GM23248 (cell line): Measurements from ENCODE around the gene ABI1. TPM values are rescaled to one million over a fixed set of nuclear protein-coding genes. Genes with fewer than 3 reads are reported as not detected.

Experiments
- DNase-seq: peaks from one replicate; pipeline ENCODE4 v3.0.0-alpha.2; 2015
- H2AFZ ChIP-seq: fragments of 200-600 bp; sonication (generic); 2 replicates; pipeline ENCODE4 v1.6.1; 2016; ENCODE audit warnings: antibody characterized with exemption
- H3F3A ChIP-seq: fragments of 200-600 bp; sonication (generic); 2 replicates; pipeline ENCODE4 v1.6.1; 2016; ENCODE audit warnings: mild to moderate bottlenecking, antibody characterized with exemption, mixed run types; ENCODE audit not compliant: insufficient read depth
- H3K27ac ChIP-seq: fragments of 200-600 bp; sonication (generic); 2 replicates; pipeline ENCODE4 v1.5.1; 2016; ENCODE audit warnings: mild to moderate bottlenecking
- H3K27me3 ChIP-seq: fragments of 200-600 bp; sonication (generic); replicated peaks from 2 replicates; pipeline ENCODE4 v1.6.1; 2016; ENCODE audit warnings: mild to moderate bottlenecking; ENCODE audit not compliant: insufficient read depth
- H3K36me3 ChIP-seq: fragments of 200-600 bp; sonication (generic); 2 replicates; pipeline ENCODE4 v1.6.1; 2016; ENCODE audit warnings: low read depth, mild to moderate bottlenecking
- H3K4me1 ChIP-seq: fragments of 200-600 bp; sonication (generic); 2 replicates; pipeline ENCODE4 v1.6.1; 2016; ENCODE audit warnings: mild to moderate bottlenecking; ENCODE audit not compliant: insufficient read depth
- H3K4me2 ChIP-seq: fragments of 200-600 bp; sonication (generic); one replicate; pipeline ENCODE4 v1.6.1; 2016; ENCODE audit warnings: mild to moderate bottlenecking; ENCODE audit not compliant: unreplicated experiment
- H3K4me3 ChIP-seq: fragments of 200-600 bp; sonication (generic); 2 replicates; pipeline ENCODE4 v1.5.1; 2016; ENCODE audit warnings: mild to moderate bottlenecking
- H3K79me2 ChIP-seq: fragments of 200-600 bp; sonication (generic); 2 replicates; pipeline ENCODE4 v1.6.1; 2016; ENCODE audit warnings: mild to moderate bottlenecking; ENCODE audit not compliant: insufficient read depth
- H3K9ac ChIP-seq: fragments of 200-600 bp; sonication (generic); 2 replicates; pipeline ENCODE4 v1.6.1; 2016; ENCODE audit warnings: mild to moderate bottlenecking
- H3K9me2 ChIP-seq: fragments of 200-600 bp; sonication (generic); 2 replicates; pipeline ENCODE4 v1.6.1; 2016; ENCODE audit warnings: mixed run types, mild to moderate bottlenecking, moderate library complexity; ENCODE audit not compliant: insufficient read depth
- H3K9me3 ChIP-seq: fragments of 200-600 bp; sonication (generic); one replicate; pipeline ENCODE4 v1.6.1; 2017; ENCODE audit warnings: low read depth
- H4K20me1 ChIP-seq: fragments of 200-600 bp; sonication (generic); 2 replicates; pipeline ENCODE4 v1.6.0; 2016; ENCODE audit not compliant: insufficient read depth
- EZH2 ChIP-seq: fragments of 200-600 bp; sonication (generic); IDR thresholded peaks from 2 replicates; pipeline ENCODE4 v1.6.1; 2018; ENCODE audit warnings: antibody characterized with exemption, mild to moderate bottlenecking; ENCODE audit not compliant: insufficient read depth, poor library complexity, severe bottlenecking
- EZH2phosphoT487 ChIP-seq: fragments of 200-600 bp; sonication (generic); IDR thresholded peaks from 2 replicates; pipeline ENCODE4 v1.6.1; 2018; ENCODE audit warnings: antibody characterized with exemption, moderate library complexity, mild to moderate bottlenecking, low read depth; ENCODE audit not compliant: insufficient read depth
- WGBS, 2 experiments: methylation state at CpG; one replicate each; pipeline ENCODE4 v1.1.6; 2015 to 2017; ENCODE audit warnings: low lambda C conversion rate in 2 of 2, low coverage in 1 of 2; ENCODE audit errors: missing lambda C conversion rate in 2 of 2; 5-methylcytosine and 5-hydroxymethylcytosine counted together
- in situ Hi-C: fragments of 300-500 bp; cut with MboI; formaldehyde crosslinking; loops from 2 replicates; pipeline ENCODE4 v1.15.0; 2020
- polyA plus RNA-seq: library from polyadenylated mRNA; unstranded; fragments of >200 nt; fragmentation: Nextera tagmentation; extraction: Ambion mirVana; gene quantifications from 2 replicates; pipeline ENCODE4 v1.2.1, GENCODE V29; 2016
- total RNA-seq: library from RNA; depleted of rRNA; stranded (reverse); fragments of >200 nt; shearing (Covaris generic); gene quantifications from 2 replicates; pipeline ENCODE4 v1.2.3, GENCODE V29; 2014

Gene ABI1
- total and polyA plus RNA-seq, 2 experiments from 2014 or later = 60.3 to 79.0 TPM

DNA sequence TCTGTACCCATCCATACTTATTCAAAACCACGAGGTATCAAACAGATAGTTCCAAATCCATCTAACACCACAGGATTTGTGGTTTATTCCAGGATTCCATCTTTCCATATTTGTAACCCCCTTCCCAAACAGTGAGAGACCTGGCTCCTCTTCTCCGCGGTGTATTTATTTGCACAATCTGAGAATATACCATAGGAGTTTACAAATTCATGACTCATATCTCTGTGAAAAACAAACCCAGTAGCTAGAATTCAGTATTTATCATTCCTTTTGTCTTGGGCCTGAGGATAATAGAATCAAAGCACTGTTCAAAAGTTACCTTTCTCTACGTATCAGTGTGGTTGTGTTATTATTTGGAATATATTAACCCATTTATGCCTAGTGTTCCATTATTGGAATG lies 131.4 kb downstream of the ABI1 start:
- Histone ChIP-seq H3K27ac (no peak overlapping the region), H3K9ac (no peak overlapping the region), H3K79me2 (no peaks in the 10 kb centered on the region), H3K9me3 (no peaks in the 10 kb centered on the region), H3F3A (peaks cover 15% of the 10 kb centered on the region), H3K4me2 (no peak overlapping the region), H3K4me1 (no peaks in the 10 kb centered on the region), H3K4me3 (no peak overlapping the region), H3K27me3 (no peaks in the 10 kb centered on the region), H3K36me3 (peaks cover 3% of the 10 kb centered on the region; the same call in 1 of the 2 replicates), H3K9me2 (no peaks in the 10 kb centered on the region), H4K20me1 (no peaks in the 10 kb centered on the region), H2AFZ (no peak overlapping the region)
- TF ChIP-seq EZH2phosphoT487 = no peak
- TF ChIP-seq EZH2 = no peak
- in situ Hi-C loops = loop anchor here (5.0 kb wide), 1 partner anchor 138 kb away; no protein-coding TSS in a partner anchor
- DNase-seq = no peak
- 96 to 99% methylated on average over 4 of the region's 4 CpGs for WGBS, 2 experiments

DNA sequence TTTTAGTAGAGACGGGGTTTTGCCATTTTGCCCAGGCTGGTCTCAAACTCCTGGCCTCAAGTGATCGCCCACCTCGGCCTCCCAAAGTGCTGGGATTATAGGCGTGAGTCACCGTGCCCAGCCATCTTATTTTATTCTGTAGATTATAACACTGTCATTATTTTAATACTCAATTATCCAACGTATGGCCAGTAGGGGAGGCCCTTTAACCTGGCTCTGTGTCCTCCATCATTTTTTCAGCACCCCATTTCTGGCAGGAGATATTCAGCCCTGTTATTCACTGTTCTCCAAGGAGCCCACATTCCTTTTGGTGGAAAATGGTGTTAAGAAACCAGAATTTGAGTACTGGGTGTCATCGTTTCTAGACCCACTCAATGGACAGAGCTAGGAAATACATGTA lies 131.8 kb downstream of the ABI1 start:
- in situ Hi-C loops = loop anchor here (5.0 kb wide), 1 partner anchor 138 kb away; no protein-coding TSS in a partner anchor

DNA sequence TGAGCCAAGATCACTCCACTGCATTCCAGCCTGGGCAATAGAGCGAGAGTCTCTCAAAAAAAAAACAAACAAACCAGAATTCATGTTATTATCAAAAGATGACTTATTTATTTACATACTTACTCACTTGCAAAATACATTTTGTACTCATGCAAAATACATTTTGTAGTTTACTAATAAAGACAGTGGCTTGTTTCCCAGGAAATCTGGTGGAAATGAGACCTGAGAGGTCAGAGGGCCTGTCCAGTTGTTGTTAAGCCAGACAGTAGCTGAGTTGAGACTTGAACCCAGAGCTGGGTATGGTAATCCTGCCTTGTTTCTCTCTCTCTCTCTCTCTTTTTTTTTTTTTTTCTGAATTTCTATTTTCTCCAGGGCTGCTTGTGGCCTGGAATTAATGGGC lies 133.8 kb downstream of the ABI1 start:
- H3K9me3 ChIP-seq = no peaks in the 10 kb centered on the region
- no peaks in the 10 kb centered on the region for H3K27me3 ChIP-seq
- TF ChIP-seq EZH2 = no peak
- TF ChIP-seq EZH2phosphoT487 = no peak
- H4K20me1 ChIP-seq = no peaks in the 10 kb centered on the region
- no peaks in the 10 kb centered on the region for H3K79me2 ChIP-seq
- no peak overlapping the region for H2AFZ ChIP-seq
- no peak overlapping the region for H3K27ac ChIP-seq
- no peak overlapping the region for H3K4me3 ChIP-seq
- H3K9ac ChIP-seq = no peak overlapping the region
- peaks cover 3% of the 10 kb centered on the region; the same call in 1 of the 2 replicates for H3K36me3 ChIP-seq
- H3K4me1 ChIP-seq = no peaks in the 10 kb centered on the region
- in situ Hi-C loops = loop anchor here (5.0 kb wide), 1 partner anchor 140 kb away; no protein-coding TSS in a partner anchor
- 100% methylated on average over 1 of the region's 1 CpG for WGBS, 2 experiments
- H3K9me2 ChIP-seq = no peaks in the 10 kb centered on the region
- peaks cover 15% of the 10 kb centered on the region for H3F3A ChIP-seq
- no peak for DNase-seq
- H3K4me2 ChIP-seq = no peak overlapping the region

More for the DNA sequence above, 131.8 kb downstream of the ABI1 start:
- H3K4me3 ChIP-seq = no peak overlapping the region
- DNase-seq = no peak
- H3K27ac ChIP-seq = no peak overlapping the region
- H3K9me2 ChIP-seq = no peaks in the 10 kb centered on the region
- no peaks in the 10 kb centered on the region for H3K79me2 ChIP-seq
- no peaks in the 10 kb centered on the region for H3K27me3 ChIP-seq
- peaks cover 3% of the 10 kb centered on the region; the same call in 1 of the 2 replicates for H3K36me3 ChIP-seq
- no peak overlapping the region for H2AFZ ChIP-seq
- H3F3A ChIP-seq = peaks cover 15% of the 10 kb centered on the region
- H4K20me1 ChIP-seq = no peaks in the 10 kb centered on the region
- no peak overlapping the region for H3K9ac ChIP-seq
- TF ChIP-seq EZH2phosphoT487 (no peak), EZH2 (no peak)
- H3K4me1 ChIP-seq = no peaks in the 10 kb centered on the region
- 97% methylated on average over 7 of the region's 7 CpGs for WGBS, 2 experiments
- no peak overlapping the region for H3K4me2 ChIP-seq
- no peaks in the 10 kb centered on the region for H3K9me3 ChIP-seq

DNA sequence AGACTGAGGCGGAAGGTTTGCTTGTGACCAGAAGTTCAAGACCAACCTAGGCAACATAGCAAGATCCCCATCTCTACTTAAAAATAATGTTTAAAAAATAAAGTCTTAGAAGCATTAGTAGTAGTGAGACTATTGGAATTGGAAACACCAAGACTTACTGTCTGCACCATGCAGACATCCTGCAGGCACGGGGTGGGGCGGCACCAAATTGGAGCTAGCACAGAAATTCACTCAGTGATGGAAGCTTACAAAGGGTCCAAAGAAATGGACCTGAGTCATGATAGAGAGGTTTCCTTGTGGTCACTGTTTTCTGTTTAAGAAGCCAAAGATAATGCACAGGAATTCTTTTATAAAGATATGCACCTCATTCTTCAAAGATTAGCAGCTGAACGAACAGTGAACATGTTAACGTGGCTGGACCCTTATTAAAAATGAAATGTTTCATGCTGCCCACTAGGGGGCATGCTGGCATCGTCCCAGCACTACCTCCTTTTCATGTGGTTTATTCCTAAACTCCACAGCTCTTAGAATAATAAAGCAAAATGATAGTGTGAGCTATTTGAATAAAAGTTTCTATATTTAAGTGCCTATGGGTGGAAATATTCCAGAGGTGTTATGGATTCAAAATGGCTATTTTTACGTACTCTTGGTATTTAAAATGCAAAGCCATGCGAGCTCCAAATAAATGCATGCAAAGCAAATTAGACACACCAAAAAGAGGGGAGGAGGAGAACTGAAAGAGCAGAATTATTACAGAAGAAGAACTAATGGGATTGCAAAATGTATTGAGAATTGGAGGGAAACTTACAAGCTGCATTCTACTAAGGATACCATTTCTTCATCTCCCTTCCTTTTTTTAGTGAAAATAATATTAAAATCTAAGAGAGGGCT lies 134.7 kb downstream of the ABI1 start:
- no peaks in the 10 kb centered on the region for H3K27me3 ChIP-seq
- H3K9ac ChIP-seq = no peak overlapping the region
- no peaks in the 10 kb centered on the region; the same call in 1 of the 2 replicates for H3K36me3 ChIP-seq
- H2AFZ ChIP-seq = peak overlapping the region; percentile 33; the same call in 1 of the 2 replicates
- H3K4me1 ChIP-seq = no peaks in the 10 kb centered on the region
- no peaks in the 10 kb centered on the region for H3K9me2 ChIP-seq
- no peak overlapping the region for H3K4me3 ChIP-seq
- in situ Hi-C loops = loop anchor here (5.0 kb wide), 1 partner anchor 141 kb away; no protein-coding TSS in a partner anchor
- DNase-seq = peak; percentile 68
- 48 to 50% methylated on average over 8 of the region's 8 CpGs for WGBS, 2 experiments
- no peak for TF ChIP-seq EZH2phosphoT487
- no peak for TF ChIP-seq EZH2
- H3K79me2 ChIP-seq = no peaks in the 10 kb centered on the region
- H3K4me2 ChIP-seq = no peak overlapping the region
- peaks cover 15% of the 10 kb centered on the region for H3F3A ChIP-seq
- H3K27ac ChIP-seq = no peak overlapping the region
- H3K9me3 ChIP-seq = no peaks in the 10 kb centered on the region
- H4K20me1 ChIP-seq = no peaks in the 10 kb centered on the region
